IMR-90 (cell line): ENCODE data around the gene CH25H. TPM values are rescaled to one million over a fixed set of nuclear protein-coding genes. Genes with fewer than 3 reads are reported as not detected.
A peak's percentile ranks its signal among the peaks of the same experiment; 100 is the strongest.

ENCODE experiments used
- ATAC-seq: fragments of 200-7000 bp; cut with Tn5 transposase; 2 replicates; pipeline ENCODE4 v1.9.1; 2020; ENCODE audit warnings: low read depth, mild to moderate bottlenecking, moderate library complexity
- BruUV-seq: library from RNA; stranded (reverse); fragments of 400-500 nt; replicated peaks from 2 replicates; lab custom pipeline; 2021; lab: Mats Ljungman, UMichigan
- CTCF ChIA-PET: fragments of 300-600 bp; formaldehyde crosslinking; extraction: SDS; loops from one replicate; lab custom pipeline; 2021; ENCODE audit warnings: antibody characterized with exemption; lab: Yijun Ruan, JAX
- POLR2A ChIA-PET: fragments of 300-600 bp; sonication (Branson Sonifier 250); formaldehyde crosslinking; loops from one replicate; lab custom pipeline; 2022; ENCODE audit warnings: antibody characterized with exemption; ENCODE audit not compliant: unreplicated experiment; lab: Charles Lee
- DNase-seq: peaks from one replicate; pipeline ENCODE4 v3.0.0; 2013
- H2AFZ ChIP-seq: replicated peaks from 2 replicates; pipeline ENCODE3; 2013; ENCODE audit warnings: low read length, mild to moderate bottlenecking; ENCODE audit not compliant: poor library complexity
- H2AK5ac ChIP-seq: 2 replicates; pipeline ENCODE4 v1.6.1; 2013; ENCODE audit warnings: low read depth, low read length, inconsistent platforms
- H2AK9ac ChIP-seq: replicated peaks from 2 replicates; pipeline ENCODE3; 2013; ENCODE audit warnings: mild to moderate bottlenecking, low read depth, low read length, moderate library complexity; ENCODE audit not compliant: poor library complexity
- H2BK120ac ChIP-seq: 2 replicates; pipeline ENCODE4 v1.6.1; 2013; ENCODE audit warnings: low read depth, low read length, inconsistent platforms
- H2BK15ac ChIP-seq: 3 replicates; pipeline ENCODE4 v1.6.1; 2013; ENCODE audit warnings: low read depth, low read length, inconsistent platforms
- H2BK20ac ChIP-seq: 2 replicates; pipeline ENCODE4 v1.6.1; 2013; ENCODE audit warnings: low read depth, mild to moderate bottlenecking, inconsistent platforms, low read length, moderate library complexity
- H2BK5ac ChIP-seq: 2 replicates; pipeline ENCODE4 v1.6.1; 2013; ENCODE audit warnings: mild to moderate bottlenecking, low read depth, low read length, inconsistent platforms; ENCODE audit not compliant: poor library complexity, severe bottlenecking
- H3K14ac ChIP-seq: replicated peaks from 2 replicates; pipeline ENCODE4 v1.6.1; 2013; ENCODE audit warnings: low read depth, low read length, inconsistent platforms
- H3K18ac ChIP-seq: 2 replicates; pipeline ENCODE4 v1.6.1; 2013; ENCODE audit warnings: low read depth, low read length, control low read depth
- H3K23ac ChIP-seq: 2 replicates; pipeline ENCODE4 v1.6.1; 2013; ENCODE audit warnings: low read depth, low read length, inconsistent platforms
- H3K27ac ChIP-seq: 2 replicates; pipeline ENCODE4 v1.5.1; 2013; ENCODE audit warnings: mild to moderate bottlenecking, control low read depth, low read length; ENCODE audit not compliant: insufficient read depth
- H3K27me3 ChIP-seq: 2 replicates; pipeline ENCODE4 v1.6.1; 2013; ENCODE audit warnings: low read length; ENCODE audit not compliant: control insufficient read depth, insufficient read depth
- H3K36me3 ChIP-seq: 2 replicates; pipeline ENCODE4 v1.6.1; 2013; ENCODE audit warnings: low read length, mixed read lengths; ENCODE audit not compliant: control insufficient read depth, insufficient read depth
- H3K4ac ChIP-seq: 2 replicates; pipeline ENCODE4 v1.6.1; 2013; ENCODE audit warnings: low read depth, low read length, inconsistent platforms
- H3K4me1 ChIP-seq: 2 replicates; pipeline ENCODE4 v1.6.1; 2013; ENCODE audit warnings: low read length, mixed read lengths; ENCODE audit not compliant: control insufficient read depth, insufficient read depth
- H3K4me2 ChIP-seq: 2 replicates; pipeline ENCODE4 v1.6.1; 2013; ENCODE audit warnings: low read depth, mild to moderate bottlenecking, control low read depth, low read length, moderate library complexity
- H3K4me3 ChIP-seq: 2 replicates; pipeline ENCODE4 v1.5.1; 2013; ENCODE audit warnings: low read depth, mild to moderate bottlenecking, control low read depth, low read length, moderate library complexity; ENCODE audit not compliant: insufficient read depth
- H3K56ac ChIP-seq: 2 replicates; pipeline ENCODE4 v1.6.1; 2013; ENCODE audit warnings: low read length, inconsistent platforms; ENCODE audit not compliant: insufficient read depth; ENCODE audit errors: extremely low read depth
- H3K79me1 ChIP-seq, 2 experiments: 2 replicates each; pipeline ENCODE4 v1.6.1; 2013; ENCODE audit warnings: low read length in 2 of 2, inconsistent platforms in 1 of 2, low read depth in 1 of 2
- H3K9ac ChIP-seq: 2 replicates; pipeline ENCODE4 v1.6.1; 2013; ENCODE audit warnings: low read depth, low read length, control low read depth
- H3K9me1 ChIP-seq: 2 replicates; pipeline ENCODE4 v1.6.1; 2013; ENCODE audit warnings: low read length, inconsistent platforms; ENCODE audit not compliant: insufficient read depth
- H3K9me3 ChIP-seq: 2 replicates; pipeline ENCODE4 v1.6.1; 2013; ENCODE audit warnings: low read length; ENCODE audit not compliant: control insufficient read depth, insufficient read depth
- H4K20me1 ChIP-seq: 2 replicates; pipeline ENCODE4 v1.6.1; 2013; ENCODE audit warnings: low read length, inconsistent platforms; ENCODE audit not compliant: insufficient read depth
- H4K5ac ChIP-seq: 2 replicates; pipeline ENCODE4 v1.6.1; 2013; ENCODE audit warnings: mild to moderate bottlenecking, low read depth, low read length, control low read depth
- H4K8ac ChIP-seq, 2 experiments: 2 replicates each; pipeline ENCODE4 v1.6.1; 2013; ENCODE audit warnings: low read depth in 2 of 2, low read length in 2 of 2, control low read depth in 1 of 2, inconsistent platforms in 1 of 2
- H4K91ac ChIP-seq: 2 replicates; pipeline ENCODE4 v1.6.1; 2013; ENCODE audit warnings: low read depth, low read length, inconsistent platforms; ENCODE audit not compliant: insufficient read depth
- BHLHE40 ChIP-seq: fragments of 150-350 bp; IDR thresholded peaks from 2 replicates; pipeline ENCODE4 v1.6.1; 2016; ENCODE audit warnings: mild to moderate bottlenecking, low read depth, low read length
- CEBPB ChIP-seq: IDR thresholded peaks from 2 replicates; pipeline ENCODE4 v1.6.1; 2012; ENCODE audit warnings: low read depth, low read length, improper control_type of control experiment
- MAFK ChIP-seq: IDR thresholded peaks from 2 replicates; pipeline ENCODE4 v1.6.1; 2012; ENCODE audit warnings: low read depth, low read length, improper control_type of control experiment
- MAZ ChIP-seq: IDR thresholded peaks from 2 replicates; pipeline ENCODE4 v1.6.1; 2012; ENCODE audit warnings: low read depth, mild to moderate bottlenecking, low read length, improper control_type of control experiment, moderate library complexity, borderline replicate concordance
- MXI1 ChIP-seq: IDR thresholded peaks from 2 replicates; pipeline ENCODE4 v1.6.1; 2012; ENCODE audit warnings: low read depth, mild to moderate bottlenecking, low read length, moderate library complexity, borderline replicate concordance
- NFE2L2 ChIP-seq: fragments of 150-350 bp; IDR thresholded peaks from 2 replicates; pipeline ENCODE4 v1.6.1; 2016; ENCODE audit warnings: low read depth, mild to moderate bottlenecking, low read length
- SMC3 ChIP-seq: fragments of 150-350 bp; IDR thresholded peaks from 2 replicates; pipeline ENCODE4 v1.6.1; 2016; ENCODE audit warnings: low read depth, mild to moderate bottlenecking, antibody characterized with exemption, low read length, moderate library complexity
- dilution Hi-C: fragments of 300-500 bp; cut with HindIII; formaldehyde crosslinking; loops from one replicate; pipeline ENCODE4 v1.14.3; 2018; ENCODE audit warnings: low sequenced_read_pairs; ENCODE audit not compliant: unreplicated experiment
- in situ Hi-C: fragments of 300-500 bp; cut with MboI; formaldehyde crosslinking; loops from 3 replicates; pipeline ENCODE4 v1.14.3; 2019; ENCODE audit warnings: low sequenced_read_pairs, inconsistent platforms, mixed read lengths
- intact Hi-C: fragments of 100-400 bp; cut with micrococcal nuclease; formaldehyde crosslinking; loops from 2 replicates; pipeline ENCODE4 v1.10.0; 2022
- polyA plus RNA-seq, 3 experiments: library from polyadenylated mRNA; depleted of rRNA; stranded (reverse); fragments of >200 nt; gene quantifications; 2 replicates each; pipeline ENCODE4 v1.2.3, GENCODE V29; 2012; ENCODE audit warnings: low replicate concordance in 1 of 3
- total RNA-seq: library from RNA; depleted of rRNA; stranded (reverse); fragments of >200 nt; gene quantifications from 2 replicates; pipeline ENCODE4 v1.2.3, GENCODE V29; 2012
- TF ChIP-seq, protein P1 (sequence below): conservative IDR thresholded peaks from 2 replicates; pipeline ENCODE4 v1.5.1; 2012; ENCODE audit warnings: mild to moderate bottlenecking, low read depth, low read length, improper control_type of control experiment
- TF ChIP-seq, protein P2 (sequence below): fragments of 150-350 bp; IDR thresholded peaks from 2 replicates; pipeline ENCODE4 v1.6.1; 2017; ENCODE audit warnings: mild to moderate bottlenecking, antibody characterized with exemption, low read length, low read depth

The CH25H gene
- total and polyA plus RNA-seq, 2 of the 4 experiments (the other 2 are of a cell fraction) = 0.12 to 0.18 TPM

DNA sequence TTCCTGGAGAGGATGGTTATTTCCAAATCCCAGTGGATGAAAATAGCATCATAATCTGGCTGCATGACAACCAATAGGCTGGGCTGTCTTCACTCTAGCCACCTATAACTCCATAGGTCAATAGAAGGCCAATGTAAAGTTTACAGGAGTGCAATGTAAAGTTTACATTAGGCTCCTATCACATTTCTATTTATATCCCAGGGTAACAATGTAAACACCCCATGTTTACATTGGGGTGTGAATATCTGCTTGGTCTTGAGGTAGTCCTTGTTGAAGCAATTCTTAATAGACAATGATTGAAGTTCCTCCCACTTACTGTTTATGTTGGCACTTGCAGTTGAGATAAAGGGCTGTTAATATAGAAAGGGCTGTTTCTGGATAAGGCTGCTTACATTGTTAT, 21.5 kb downstream of the CH25H start:
- H3K14ac ChIP-seq = no peak overlapping the region
- POLR2A ChIA-PET = no interaction called here

More for the DNA sequence above, 21.5 kb downstream of the CH25H start:
- H3K4ac ChIP-seq = no peak overlapping the region
- TF ChIP-seq SMC3 (no peak), MAZ (no peak), MAFK (no peak), NFE2L2 (no peak), BHLHE40 (no peak), CEBPB (no peak), MXI1 (no peak)
- TF ChIP-seq, protein P1, sequence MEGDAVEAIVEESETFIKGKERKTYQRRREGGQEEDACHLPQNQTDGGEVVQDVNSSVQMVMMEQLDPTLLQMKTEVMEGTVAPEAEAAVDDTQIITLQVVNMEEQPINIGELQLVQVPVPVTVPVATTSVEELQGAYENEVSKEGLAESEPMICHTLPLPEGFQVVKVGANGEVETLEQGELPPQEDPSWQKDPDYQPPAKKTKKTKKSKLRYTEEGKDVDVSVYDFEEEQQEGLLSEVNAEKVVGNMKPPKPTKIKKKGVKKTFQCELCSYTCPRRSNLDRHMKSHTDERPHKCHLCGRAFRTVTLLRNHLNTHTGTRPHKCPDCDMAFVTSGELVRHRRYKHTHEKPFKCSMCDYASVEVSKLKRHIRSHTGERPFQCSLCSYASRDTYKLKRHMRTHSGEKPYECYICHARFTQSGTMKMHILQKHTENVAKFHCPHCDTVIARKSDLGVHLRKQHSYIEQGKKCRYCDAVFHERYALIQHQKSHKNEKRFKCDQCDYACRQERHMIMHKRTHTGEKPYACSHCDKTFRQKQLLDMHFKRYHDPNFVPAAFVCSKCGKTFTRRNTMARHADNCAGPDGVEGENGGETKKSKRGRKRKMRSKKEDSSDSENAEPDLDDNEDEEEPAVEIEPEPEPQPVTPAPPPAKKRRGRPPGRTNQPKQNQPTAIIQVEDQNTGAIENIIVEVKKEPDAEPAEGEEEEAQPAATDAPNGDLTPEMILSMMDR = no peak
- TF ChIP-seq, protein P2, sequence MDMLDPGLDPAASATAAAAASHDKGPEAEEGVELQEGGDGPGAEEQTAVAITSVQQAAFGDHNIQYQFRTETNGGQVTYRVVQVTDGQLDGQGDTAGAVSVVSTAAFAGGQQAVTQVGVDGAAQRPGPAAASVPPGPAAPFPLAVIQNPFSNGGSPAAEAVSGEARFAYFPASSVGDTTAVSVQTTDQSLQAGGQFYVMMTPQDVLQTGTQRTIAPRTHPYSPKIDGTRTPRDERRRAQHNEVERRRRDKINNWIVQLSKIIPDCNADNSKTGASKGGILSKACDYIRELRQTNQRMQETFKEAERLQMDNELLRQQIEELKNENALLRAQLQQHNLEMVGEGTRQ = no peak
- in situ Hi-C loops (no loop called here), dilution Hi-C loops (no loop called here), intact Hi-C loops (no loop called here)
- no peaks in the 10 kb centered on the region for H3K36me3 ChIP-seq
- H4K5ac ChIP-seq = no peak overlapping the region
- peak overlapping the region; percentile 13; the same call in 1 of the 2 replicates for H3K4me2 ChIP-seq
- H3K23ac ChIP-seq = no peak overlapping the region
- peaks cover 3% of the 10 kb centered on the region; the same call in 1 of the 2 replicates for H4K20me1 ChIP-seq
- peaks cover 9% of the 10 kb centered on the region for H3K4me1 ChIP-seq
- DNase-seq = peak; percentile 58
- H3K18ac ChIP-seq = no peak overlapping the region
- H2BK5ac ChIP-seq = no peak overlapping the region
- H2BK20ac ChIP-seq = no peak overlapping the region
- peaks cover 4% of the 10 kb centered on the region for H3K9me1 ChIP-seq
- H3K56ac ChIP-seq = no peak overlapping the region
- H2AK9ac ChIP-seq = no peak overlapping the region
- 0 out of 2 replicates have a peak, but pooled peaks have one; percentile 11 for ATAC-seq
- no TSS peak for BruUV-seq
- no peak overlapping the region for H4K91ac ChIP-seq
- no peak overlapping the region for H3K27ac ChIP-seq
- H3K9me3 ChIP-seq = peaks cover 3% of the 10 kb centered on the region; the same call in 1 of the 2 replicates
- no peak overlapping the region for H2BK120ac ChIP-seq
- no peaks in the 10 kb centered on the region for H3K79me1 ChIP-seq
- H2BK15ac ChIP-seq = no peak overlapping the region; the same call in 2 of the 3 replicates
- no peak overlapping the region for H4K8ac ChIP-seq
- CTCF ChIA-PET = interaction anchor here (0.6 kb wide), 1 partner anchor 233 kb away, joined by 4 read pairs; no protein-coding TSS in a partner anchor
- no peak overlapping the region for H2AFZ ChIP-seq
- no peak overlapping the region for H3K9ac ChIP-seq
- no peaks in the 10 kb centered on the region for H3K27me3 ChIP-seq
- H2AK5ac ChIP-seq = no peak overlapping the region
- H3K4me3 ChIP-seq = no peak overlapping the region
